ENCODE data around the gene ELFN2. TPM values are rescaled to one million over a fixed set of nuclear protein-coding genes. Genes with fewer than 3 reads are reported as not detected.

Gene ELFN2
- total RNA-seq, 2 donors from 2014 or later: 1.6 TPM; not detected in 1

- peak in 2 of 4 donors; percentile 20 to 22 for DNase-seq
- Histone ChIP-seq H3K36me3 (replicated peaks in 1 of 2; ENCODE audit: insufficient read depth in 1 of 2, low read depth in 2 of 2) (no peaks in the 10 kb centered on the region), H3K27ac (no peak overlapping the region), H3K9me3 (no peaks in the 10 kb centered on the region), H3K4me1 (no peaks in the 10 kb centered on the region), H3K4me3 (no peak overlapping the region), H3K27me3 (no peaks in the 10 kb centered on the region)
- ATAC-seq: no peak
- intact Hi-C loops (cut with DNase I): no loop called here
- TF ChIP-seq CTCF (IDR thresholded peaks at IDR 0.05) (no peak), POLR2A (IDR thresholded peaks at IDR 0.05) (no peak)
- 65 to 70% methylated on average over 12 to 17 of the region's 17 CpGs for WGBS, 2 donors
Observed at GRCh38 chr22:37406441-37407235, 20.6 kb downstream of the ELFN2 start.

- WGBS, 2 donors: 69 to 71% methylated on average over 11 of the region's 11 CpGs
- intact Hi-C loops (cut with DNase I): no loop called here
Observed at GRCh38 chr22:37404091-37404490, 23.2 kb downstream of the ELFN2 start.

GRCh38 chr22:37403267-37403960 lies 23.9 kb downstream of the ELFN2 start:
- H3K27me3 ChIP-seq: no peaks in the 10 kb centered on the region
- no peak for DNase-seq
- intact Hi-C loops (cut with DNase I): no loop called here
- no peaks in the 10 kb centered on the region for H3K36me3 ChIP-seq (replicated peaks in 1 of 2; ENCODE audit: insufficient read depth in 1 of 2, low read depth in 2 of 2)
- ATAC-seq: no peak
- H3K27ac ChIP-seq: no peak overlapping the region
- WGBS, 2 donors: 37 to 53% methylated on average over 22 to 25 of the region's 26 CpGs
- no peaks in the 10 kb centered on the region for H3K9me3 ChIP-seq
- H3K4me3 ChIP-seq: no peak overlapping the region
- H3K4me1 ChIP-seq: no peaks in the 10 kb centered on the region
- TF ChIP-seq POLR2A (IDR thresholded peaks at IDR 0.05) (no peak), CTCF (IDR thresholded peaks at IDR 0.05) (no peak)

More at GRCh38 chr22:37404091-37404490, 23.2 kb downstream of the ELFN2 start:
- no peaks in the 10 kb centered on the region for H3K9me3 ChIP-seq
- ATAC-seq (no peak), DNase-seq (no peak)
- H3K4me3 ChIP-seq: no peak overlapping the region
- no peak overlapping the region for H3K27ac ChIP-seq
- TF ChIP-seq POLR2A (IDR thresholded peaks at IDR 0.05): no peak
- TF ChIP-seq CTCF (IDR thresholded peaks at IDR 0.05): no peak
- H3K27me3 ChIP-seq: no peaks in the 10 kb centered on the region
- H3K36me3 ChIP-seq (replicated peaks in 1 of 2; ENCODE audit: insufficient read depth in 1 of 2, low read depth in 2 of 2): no peaks in the 10 kb centered on the region
- H3K4me1 ChIP-seq: no peaks in the 10 kb centered on the region

- Histone ChIP-seq H3K4me1 (no peaks in the 10 kb centered on the region), H3K27ac (no peak overlapping the region), H3K9me3 (no peaks in the 10 kb centered on the region), H3K4me3 (no peak overlapping the region), H3K27me3 (no peaks in the 10 kb centered on the region), H3K36me3 (replicated peaks in 1 of 2; ENCODE audit: insufficient read depth in 1 of 2, low read depth in 2 of 2) (no peaks in the 10 kb centered on the region)
- ATAC-seq (no peak), DNase-seq (no peak)
- 66 to 74% methylated on average over 7 to 10 of the region's 10 CpGs for WGBS, 2 donors
- intact Hi-C loops (cut with DNase I): no loop called here
- TF ChIP-seq CTCF (IDR thresholded peaks at IDR 0.05) (no peak), POLR2A (IDR thresholded peaks at IDR 0.05) (no peak)
Observed at GRCh38 chr22:37402184-37402506, 25.1 kb downstream of the ELFN2 start.
